ENCODE results near the gene OR4D10. TPM values are rescaled to one million over a fixed set of nuclear protein-coding genes. Genes with fewer than 3 reads are reported as not detected.
A peak's percentile ranks its signal among the peaks of the same experiment; 100 is the strongest.

OR4D10 gene
- not detected in 2 replicates for total RNA-seq
- long read RNA-seq, result 0 reads

GRCh38 chr11:59473015-59473414 lies at the start of gene OR4D10:
Gene OR4D10, plus strand, starts transcription at chr11:59473315. Its CDS starts 4,115 bp downstream, at chr11:59477430.
- no peaks in the 10 kb centered on the region for H3K4me1 Mint-ChIP-seq (ENCODE audit: low read depth)
- peaks cover 9% of the 10 kb centered on the region for H3K27me3 Mint-ChIP-seq
- DNase-seq (ENCODE audit: low spot score, unreplicated experiment), result no peak
- no peak within 1 kb of the TSS for H3K4me3 Mint-ChIP-seq (ENCODE audit: low read depth)
- no peak for TF ChIP-seq CTCF (IDR thresholded peaks at IDR 0.05; ENCODE audit: unreplicated experiment)
- H3K9me3 Mint-ChIP-seq (ENCODE audit: low read depth), result no peaks in the 10 kb centered on the region
- H3K27ac Mint-ChIP-seq, result no peak within 1 kb of the TSS
- no peaks in the 10 kb centered on the region for H3K36me3 Mint-ChIP-seq (ENCODE audit: insufficient read depth)

GRCh38 chr11:59423835-59424234 lies 49.3 kb upstream of the OR4D10 start:
- DNase-seq (ENCODE audit: low spot score, unreplicated experiment), result no peak
- H3K36me3 Mint-ChIP-seq (ENCODE audit: insufficient read depth), result no peaks in the 10 kb centered on the region
- H3K9me3 Mint-ChIP-seq (ENCODE audit: low read depth), result peaks cover 4% of the 10 kb centered on the region
- H3K27ac Mint-ChIP-seq, result no peak overlapping the region
- peaks cover 26% of the 10 kb centered on the region for H3K4me1 Mint-ChIP-seq (ENCODE audit: low read depth)
- no peak for TF ChIP-seq CTCF (IDR thresholded peaks at IDR 0.05; ENCODE audit: unreplicated experiment)
- H3K27me3 Mint-ChIP-seq, result no peaks in the 10 kb centered on the region
- H3K4me3 Mint-ChIP-seq (ENCODE audit: low read depth), result no peak overlapping the region

GRCh38 chr11:59425131-59425530 lies 48.0 kb upstream of the OR4D10 start:
- Mint-ChIP-seq H3K36me3 (ENCODE audit: insufficient read depth) (no peaks in the 10 kb centered on the region), H3K27me3 (no peaks in the 10 kb centered on the region), H3K4me1 (ENCODE audit: low read depth) (peaks cover 26% of the 10 kb centered on the region), H3K4me3 (ENCODE audit: low read depth) (no peak overlapping the region), H3K9me3 (ENCODE audit: low read depth) (peaks cover 4% of the 10 kb centered on the region), H3K27ac (no peak overlapping the region)
- no peak for TF ChIP-seq CTCF (IDR thresholded peaks at IDR 0.05; ENCODE audit: unreplicated experiment)
- no peak for DNase-seq (ENCODE audit: low spot score, unreplicated experiment)

- no peak for TF ChIP-seq CTCF (IDR thresholded peaks at IDR 0.05; ENCODE audit: unreplicated experiment)
- peaks cover 26% of the 10 kb centered on the region for H3K4me1 Mint-ChIP-seq (ENCODE audit: low read depth)
- H3K27me3 Mint-ChIP-seq, result peaks cover 2% of the 10 kb centered on the region
- no peak for DNase-seq (ENCODE audit: low spot score, unreplicated experiment)
- H3K27ac Mint-ChIP-seq, result peak within 1 kb of the TSS; percentile 82
- H3K36me3 Mint-ChIP-seq (ENCODE audit: insufficient read depth), result no peaks in the 10 kb centered on the region
- H3K9me3 Mint-ChIP-seq (ENCODE audit: low read depth), result peaks cover 4% of the 10 kb centered on the region
- no peak within 1 kb of the TSS for H3K4me3 Mint-ChIP-seq (ENCODE audit: low read depth)
These were observed 46.6 kb upstream of the OR4D10 start, which contains the start of gene OR5A2 for GRCh38 chr11:59426361-59427067. Gene OR5A2, minus strand, starts transcription at chr11:59426413. Its CDS starts 3,460 bp downstream, at chr11:59422953.

- H3K27me3 Mint-ChIP-seq, result peaks cover 6% of the 10 kb centered on the region
- H3K4me1 Mint-ChIP-seq (ENCODE audit: low read depth), result peaks cover 26% of the 10 kb centered on the region
- peak overlapping the region; percentile 82 for H3K27ac Mint-ChIP-seq
- no peak overlapping the region for H3K4me3 Mint-ChIP-seq (ENCODE audit: low read depth)
- DNase-seq (ENCODE audit: low spot score, unreplicated experiment), result no peak
- H3K36me3 Mint-ChIP-seq (ENCODE audit: insufficient read depth), result no peaks in the 10 kb centered on the region
- no peak for TF ChIP-seq CTCF (IDR thresholded peaks at IDR 0.05; ENCODE audit: unreplicated experiment)
- peaks cover 4% of the 10 kb centered on the region for H3K9me3 Mint-ChIP-seq (ENCODE audit: low read depth)
These were observed 46.1 kb upstream of the OR4D10 start for GRCh38 chr11:59427068-59427382.

Measured in progenitor cell of endocrine pancreas (in vitro differentiated cells).